ES-I3 (cell line): ENCODE results near the gene RAD23B.

Source experiments
- H3K36me3 ChIP-seq: 2 replicates; pipeline ENCODE4 v1.6.1; 2013; ENCODE audit warnings: mild to moderate bottlenecking, low read length, control low read depth, moderate library complexity; ENCODE audit not compliant: insufficient read depth
- H3K4me1 ChIP-seq: 2 replicates; pipeline ENCODE4 v1.6.1; 2013; ENCODE audit warnings: mild to moderate bottlenecking, control low read depth, low read length; ENCODE audit not compliant: insufficient read depth
- H3K9ac ChIP-seq: 2 replicates; pipeline ENCODE4 v1.6.1; 2013; ENCODE audit warnings: low read depth, mild to moderate bottlenecking, low read length, moderate library complexity
- H3K9me3 ChIP-seq: 2 replicates; pipeline ENCODE4 v1.6.1; 2013; ENCODE audit warnings: mild to moderate bottlenecking, low read length, moderate library complexity; ENCODE audit not compliant: control insufficient read depth, insufficient read depth

Gene RAD23B

GRCh38 chr9:107342476-107343161 lies 59.5 kb downstream of the RAD23B start:
- Histone ChIP-seq H3K9me3 (no peaks in the 10 kb centered on the region), H3K4me1 (no peaks in the 10 kb centered on the region), H3K36me3 (peaks cover 10% of the 10 kb centered on the region), H3K9ac (no peak overlapping the region)

- H3K36me3 ChIP-seq, result no peaks in the 10 kb centered on the region; the same call in 1 of the 2 replicates
- H3K9ac ChIP-seq, result no peak overlapping the region
- no peaks in the 10 kb centered on the region for H3K4me1 ChIP-seq
- H3K9me3 ChIP-seq, result no peaks in the 10 kb centered on the region
Observed at GRCh38 chr9:107345327-107345726, 62.2 kb downstream of the RAD23B start.

- no peak overlapping the region for H3K9ac ChIP-seq
- H3K36me3 ChIP-seq, result no peaks in the 10 kb centered on the region
- H3K9me3 ChIP-seq, result no peaks in the 10 kb centered on the region
- H3K4me1 ChIP-seq, result no peaks in the 10 kb centered on the region
Observed at GRCh38 chr9:107348836-107349235, 65.8 kb downstream of the RAD23B start.

DNA sequence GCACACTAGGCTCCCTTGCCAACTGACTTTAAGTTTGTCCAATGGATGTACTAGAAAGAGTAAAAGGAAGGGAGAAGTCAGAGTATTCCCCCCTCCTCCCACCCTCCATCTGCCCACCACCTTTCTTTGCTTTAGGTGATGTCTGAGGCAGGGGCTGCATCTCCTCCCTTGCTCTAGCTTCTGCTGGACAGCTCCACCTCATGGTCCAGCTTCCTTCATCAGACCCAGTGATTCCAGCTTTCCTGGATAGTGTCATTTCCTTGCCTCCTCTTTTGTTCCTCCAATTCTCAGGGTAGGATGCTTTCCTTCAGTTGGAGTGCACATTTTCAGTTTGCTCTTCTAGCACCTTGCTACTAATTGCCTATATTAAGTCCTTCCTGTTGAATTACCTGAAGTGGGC lies 67.4 kb downstream of the RAD23B start:
- no peaks in the 10 kb centered on the region for H3K36me3 ChIP-seq
- H3K9ac ChIP-seq, result no peak overlapping the region
- no peaks in the 10 kb centered on the region for H3K4me1 ChIP-seq
- no peaks in the 10 kb centered on the region for H3K9me3 ChIP-seq

DNA sequence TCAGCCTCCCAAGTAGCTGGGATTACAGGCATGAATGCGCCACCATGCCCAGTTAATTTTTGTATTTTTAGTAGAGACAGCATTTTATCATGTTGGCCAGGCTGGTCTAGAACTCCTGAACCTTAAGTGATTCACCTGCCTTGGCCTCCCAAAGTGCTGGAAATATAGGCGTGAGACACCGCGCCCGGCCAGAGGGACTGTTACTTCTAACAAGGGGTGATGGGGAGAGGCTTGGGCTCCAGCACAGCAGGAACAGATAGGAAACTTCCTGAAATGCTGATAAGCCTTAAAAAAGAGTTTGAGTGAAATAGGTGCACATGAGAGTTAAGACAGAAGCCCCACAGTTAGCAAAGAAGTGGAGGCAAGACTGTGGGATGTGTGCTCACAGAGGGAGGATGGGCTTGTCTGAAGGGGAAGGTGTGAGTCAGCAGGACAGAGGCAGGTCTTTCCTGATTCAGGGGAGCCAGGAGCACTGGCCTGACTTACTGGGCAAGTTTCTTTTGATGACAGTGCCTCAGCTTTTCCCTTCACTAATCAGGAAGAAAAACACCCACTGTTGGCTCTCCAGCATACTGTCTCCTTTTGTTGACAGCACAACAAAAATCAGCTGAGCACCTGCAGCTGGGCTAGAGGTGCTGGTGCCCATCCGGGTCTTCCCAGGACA lies 68.4 kb downstream of the RAD23B start:
- Histone ChIP-seq H3K9ac (no peak overlapping the region), H3K36me3 (no peaks in the 10 kb centered on the region), H3K9me3 (no peaks in the 10 kb centered on the region), H3K4me1 (no peaks in the 10 kb centered on the region)

DNA sequence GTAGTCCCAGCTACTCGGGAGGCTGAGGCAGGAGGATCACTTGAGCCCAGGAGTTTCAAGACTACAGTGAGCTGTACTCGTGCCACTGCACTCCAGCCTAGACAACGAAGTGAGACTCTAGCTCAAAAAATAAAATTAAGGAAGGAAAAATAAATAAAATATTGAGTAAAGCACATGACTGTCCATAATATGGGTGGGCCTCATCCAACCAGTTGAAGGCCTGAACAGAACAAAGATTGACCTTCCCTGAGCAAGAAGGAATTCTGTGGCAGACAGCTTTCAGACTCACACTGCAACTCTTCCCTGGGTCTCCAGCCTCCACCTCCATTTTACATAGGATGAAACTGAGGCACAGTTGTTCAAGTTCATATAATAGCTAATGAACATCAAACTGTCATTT lies 72.3 kb downstream of the RAD23B start:
- Histone ChIP-seq H3K9ac (no peak overlapping the region), H3K36me3 (no peaks in the 10 kb centered on the region), H3K4me1 (no peaks in the 10 kb centered on the region), H3K9me3 (no peaks in the 10 kb centered on the region)

DNA sequence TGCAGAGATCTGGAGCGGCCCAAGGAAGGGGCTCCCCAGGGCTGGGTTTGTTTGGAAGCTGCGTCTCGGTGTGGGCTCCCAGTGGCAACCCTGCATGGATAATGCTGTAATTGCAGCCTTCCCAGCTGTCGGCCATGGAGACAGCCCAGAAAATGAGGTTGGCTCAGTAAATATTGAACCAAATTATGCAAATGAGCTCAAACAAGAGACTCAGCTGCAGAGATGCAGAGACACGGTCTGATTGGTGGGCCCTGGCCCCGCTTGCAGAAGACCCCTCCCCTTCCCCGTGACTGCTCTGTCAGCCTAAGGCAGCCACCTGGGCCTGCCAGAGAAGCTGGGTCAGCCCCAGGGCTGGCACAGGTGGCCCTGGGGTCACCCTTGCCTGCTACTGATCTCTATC lies 75.9 kb downstream of the RAD23B start:
- Histone ChIP-seq H3K9ac (no peak overlapping the region), H3K9me3 (no peaks in the 10 kb centered on the region), H3K36me3 (no peaks in the 10 kb centered on the region), H3K4me1 (no peaks in the 10 kb centered on the region)

- Histone ChIP-seq H3K36me3 (no peaks in the 10 kb centered on the region), H3K9ac (no peak overlapping the region), H3K9me3 (no peaks in the 10 kb centered on the region), H3K4me1 (no peaks in the 10 kb centered on the region)
Observed at GRCh38 chr9:107360098-107360497, 77.0 kb downstream of the RAD23B start.

- H3K9ac ChIP-seq, result no peak overlapping the region
- H3K9me3 ChIP-seq, result no peaks in the 10 kb centered on the region
- H3K36me3 ChIP-seq, result no peaks in the 10 kb centered on the region
- no peaks in the 10 kb centered on the region for H3K4me1 ChIP-seq
Observed at GRCh38 chr9:107361816-107362215, 78.7 kb downstream of the RAD23B start.

GRCh38 chr9:107363516-107364152 lies 80.6 kb downstream of the RAD23B start:
- Histone ChIP-seq H3K4me1 (no peaks in the 10 kb centered on the region; the same call in 1 of the 2 replicates), H3K9ac (no peak overlapping the region), H3K9me3 (no peaks in the 10 kb centered on the region), H3K36me3 (no peaks in the 10 kb centered on the region)

- Histone ChIP-seq H3K9me3 (no peaks in the 10 kb centered on the region), H3K4me1 (no peaks in the 10 kb centered on the region; the same call in 1 of the 2 replicates), H3K36me3 (no peaks in the 10 kb centered on the region), H3K9ac (no peak overlapping the region)
Observed at GRCh38 chr9:107367727-107368502, 84.8 kb downstream of the RAD23B start.

DNA sequence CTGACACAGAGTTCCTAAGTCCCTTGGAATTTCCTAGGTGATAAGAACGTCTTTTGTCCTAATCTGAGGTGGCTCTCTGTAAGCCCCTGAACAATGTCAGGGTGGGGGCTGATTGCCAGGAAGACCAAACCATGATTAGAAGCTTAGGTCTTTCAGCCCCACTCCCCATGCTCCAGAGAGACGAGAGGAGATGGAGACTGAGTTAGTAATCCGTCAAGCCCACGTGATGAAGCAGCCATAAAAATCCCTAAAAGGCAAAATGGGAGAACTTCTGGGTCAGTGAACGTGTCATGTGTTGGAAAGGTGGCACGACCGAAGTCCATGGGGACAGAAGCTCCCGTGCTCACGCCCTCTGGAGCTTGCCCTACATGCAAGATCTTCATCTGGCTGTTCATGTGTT lies 85.6 kb downstream of the RAD23B start:
- no peaks in the 10 kb centered on the region for H3K9me3 ChIP-seq
- H3K4me1 ChIP-seq, result no peaks in the 10 kb centered on the region; the same call in 1 of the 2 replicates
- H3K36me3 ChIP-seq, result no peaks in the 10 kb centered on the region
- H3K9ac ChIP-seq, result no peak overlapping the region

DNA sequence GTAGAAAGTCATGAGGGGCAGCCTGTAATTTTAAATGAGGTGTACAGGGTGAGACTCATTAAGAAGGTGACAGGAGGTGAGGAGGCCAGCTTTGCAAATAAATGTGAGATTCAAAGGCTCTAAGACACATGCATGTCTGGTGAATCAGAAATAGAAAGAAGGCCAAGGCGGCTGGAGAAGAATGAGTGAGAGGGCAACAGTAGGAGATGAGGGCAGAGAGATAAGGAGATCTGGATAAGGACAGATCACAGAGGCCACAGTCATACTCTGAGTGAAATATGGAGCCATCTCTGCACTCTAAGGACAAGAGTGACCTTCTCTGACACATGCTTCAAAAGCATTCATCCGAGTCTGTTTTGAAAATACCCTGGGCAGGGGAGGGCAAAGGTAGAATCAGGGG lies 90.7 kb downstream of the RAD23B start:
- H3K4me1 ChIP-seq, result no peaks in the 10 kb centered on the region
- H3K9me3 ChIP-seq, result no peaks in the 10 kb centered on the region
- no peak overlapping the region for H3K9ac ChIP-seq
- no peaks in the 10 kb centered on the region for H3K36me3 ChIP-seq

GRCh38 chr9:107375001-107375400 lies 91.9 kb downstream of the RAD23B start:
- H3K9me3 ChIP-seq, result no peaks in the 10 kb centered on the region
- H3K36me3 ChIP-seq, result no peaks in the 10 kb centered on the region
- no peak overlapping the region for H3K9ac ChIP-seq
- no peaks in the 10 kb centered on the region for H3K4me1 ChIP-seq
